ENCODE data around the gene ATG10. TPM values are rescaled to one million over a fixed set of nuclear protein-coding genes. Genes with fewer than 3 reads are reported as not detected.

The ATG10 gene
- total RNA-seq, 1 donor from 2014 or later = 4.2 TPM

DNA sequence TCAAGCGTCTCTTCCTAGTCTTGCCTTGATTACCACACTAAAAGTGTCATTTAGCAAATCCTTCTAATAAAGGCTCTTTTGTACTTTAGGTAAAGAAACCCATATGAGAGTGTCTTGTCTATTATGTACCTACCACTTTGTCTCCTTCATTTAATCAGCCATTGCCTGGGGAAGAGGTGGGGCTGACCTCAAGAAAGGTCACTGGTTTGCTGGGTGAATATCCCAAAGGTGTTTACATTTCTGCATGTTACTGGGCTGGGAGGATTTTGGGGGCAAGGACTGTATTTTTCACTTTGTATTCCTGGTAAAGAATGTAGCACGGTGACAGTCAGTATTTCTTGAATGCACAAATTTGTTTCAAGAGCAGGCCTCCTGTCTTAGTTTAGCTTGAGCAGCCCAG lies 318.2 kb downstream of the ATG10 start:
- no peak for TF ChIP-seq POLR2A (IDR thresholded peaks at IDR 0.05)
- no peak for TF ChIP-seq POLR2AphosphoS5 (IDR thresholded peaks at IDR 0.05; ENCODE audit: insufficient read depth in 1 of 2, low read depth in 1 of 2)
- TF ChIP-seq, protein P1, sequence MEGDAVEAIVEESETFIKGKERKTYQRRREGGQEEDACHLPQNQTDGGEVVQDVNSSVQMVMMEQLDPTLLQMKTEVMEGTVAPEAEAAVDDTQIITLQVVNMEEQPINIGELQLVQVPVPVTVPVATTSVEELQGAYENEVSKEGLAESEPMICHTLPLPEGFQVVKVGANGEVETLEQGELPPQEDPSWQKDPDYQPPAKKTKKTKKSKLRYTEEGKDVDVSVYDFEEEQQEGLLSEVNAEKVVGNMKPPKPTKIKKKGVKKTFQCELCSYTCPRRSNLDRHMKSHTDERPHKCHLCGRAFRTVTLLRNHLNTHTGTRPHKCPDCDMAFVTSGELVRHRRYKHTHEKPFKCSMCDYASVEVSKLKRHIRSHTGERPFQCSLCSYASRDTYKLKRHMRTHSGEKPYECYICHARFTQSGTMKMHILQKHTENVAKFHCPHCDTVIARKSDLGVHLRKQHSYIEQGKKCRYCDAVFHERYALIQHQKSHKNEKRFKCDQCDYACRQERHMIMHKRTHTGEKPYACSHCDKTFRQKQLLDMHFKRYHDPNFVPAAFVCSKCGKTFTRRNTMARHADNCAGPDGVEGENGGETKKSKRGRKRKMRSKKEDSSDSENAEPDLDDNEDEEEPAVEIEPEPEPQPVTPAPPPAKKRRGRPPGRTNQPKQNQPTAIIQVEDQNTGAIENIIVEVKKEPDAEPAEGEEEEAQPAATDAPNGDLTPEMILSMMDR (IDR thresholded peaks at IDR 0.05) = no peak
- Histone ChIP-seq H3K4me3 (no peak overlapping the region), H3K4me1 (no peaks in the 10 kb centered on the region), H3K27me3 (no peaks in the 10 kb centered on the region), H3K9me3 (no peaks in the 10 kb centered on the region), H3K36me3 (no peaks in the 10 kb centered on the region), H3K27ac (no peak overlapping the region)
- DNase-seq (ENCODE audit: extremely low spot score in 2 of 2) = no peak
- intact Hi-C loops (cut with DNase I) = no loop called here

DNA sequence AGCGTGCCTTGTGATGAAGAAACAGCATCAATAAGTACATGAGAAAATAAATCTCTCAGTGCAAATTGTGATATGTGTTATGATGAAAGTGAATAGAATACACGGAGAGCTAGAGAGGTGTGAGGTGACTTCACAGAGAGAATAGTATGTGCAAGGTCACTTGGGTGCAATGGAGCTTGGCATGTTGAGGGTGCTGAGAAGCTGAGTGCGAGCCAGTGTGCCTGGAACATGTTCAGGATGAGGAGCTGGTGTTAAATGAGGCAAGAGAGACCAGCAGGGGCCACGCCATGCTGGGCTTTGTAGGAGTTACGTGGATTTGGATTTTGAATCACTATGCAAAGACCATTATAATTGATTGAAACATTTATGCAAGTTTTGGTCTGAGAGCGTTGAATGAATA lies 319.1 kb downstream of the ATG10 start:
- no peaks in the 10 kb centered on the region for H3K36me3 ChIP-seq
- intact Hi-C loops (cut with DNase I) = no loop called here
- no peak overlapping the region for H3K27ac ChIP-seq
- no peaks in the 10 kb centered on the region for H3K9me3 ChIP-seq
- TF ChIP-seq POLR2AphosphoS5 (IDR thresholded peaks at IDR 0.05; ENCODE audit: insufficient read depth in 1 of 2, low read depth in 1 of 2) (no peak), POLR2A (IDR thresholded peaks at IDR 0.05) (no peak)
- TF ChIP-seq, protein P1 (IDR thresholded peaks at IDR 0.05) = no peak
- H3K27me3 ChIP-seq = no peaks in the 10 kb centered on the region
- DNase-seq (ENCODE audit: extremely low spot score in 2 of 2) = no peak
- H3K4me3 ChIP-seq = no peak overlapping the region
- no peaks in the 10 kb centered on the region for H3K4me1 ChIP-seq

DNA sequence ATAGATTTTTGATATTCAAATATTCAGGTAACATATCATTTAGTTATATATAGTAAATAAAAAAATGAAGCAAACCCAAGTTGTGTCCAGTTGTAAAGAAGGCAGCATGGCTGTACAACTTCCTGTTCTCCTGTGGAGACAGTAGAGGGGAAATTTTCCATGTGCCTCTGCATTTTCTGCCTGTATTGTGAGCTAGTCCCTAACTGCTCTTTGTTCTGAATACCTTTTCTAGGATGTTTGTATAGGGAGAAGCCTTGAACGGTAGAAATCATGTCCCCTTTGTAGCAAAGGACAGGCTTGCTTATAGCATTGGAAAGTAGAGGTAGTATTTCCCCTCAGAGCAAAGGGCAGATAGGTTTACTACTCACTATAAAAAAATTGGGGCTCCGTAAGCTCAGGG lies 319.6 kb downstream of the ATG10 start:
- Histone ChIP-seq H3K36me3 (no peaks in the 10 kb centered on the region), H3K27me3 (no peaks in the 10 kb centered on the region), H3K27ac (no peak overlapping the region), H3K4me1 (no peaks in the 10 kb centered on the region), H3K4me3 (no peak overlapping the region), H3K9me3 (no peaks in the 10 kb centered on the region)
- TF ChIP-seq, protein P1 (IDR thresholded peaks at IDR 0.05) = no peak
- no peak for TF ChIP-seq POLR2A (IDR thresholded peaks at IDR 0.05)
- no peak for TF ChIP-seq POLR2AphosphoS5 (IDR thresholded peaks at IDR 0.05; ENCODE audit: insufficient read depth in 1 of 2, low read depth in 1 of 2)
- DNase-seq (ENCODE audit: extremely low spot score in 2 of 2) = no peak
- intact Hi-C loops (cut with DNase I) = no loop called here

DNA sequence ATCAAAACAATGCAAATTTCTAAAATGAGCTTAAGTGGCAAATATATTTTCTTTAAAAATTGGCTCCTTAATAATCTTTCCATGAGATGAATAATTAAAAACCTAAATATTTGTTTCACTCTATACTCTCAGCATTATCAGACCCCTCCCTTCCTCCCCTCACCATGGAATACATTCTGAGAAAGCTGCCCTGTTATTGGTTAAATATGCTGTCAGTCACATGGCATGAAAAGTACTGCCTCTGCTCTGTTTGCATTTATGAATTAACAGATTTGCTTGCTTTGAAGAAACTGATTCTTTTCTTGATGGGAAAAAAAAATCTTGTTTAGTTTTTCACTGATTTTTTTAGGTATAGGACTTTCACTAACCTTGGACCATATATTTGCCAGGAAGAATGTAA lies 323.3 kb downstream of the ATG10 start:
- intact Hi-C loops (cut with DNase I) = no loop called here
- TF ChIP-seq, protein P1 (IDR thresholded peaks at IDR 0.05) = no peak
- TF ChIP-seq POLR2AphosphoS5 (IDR thresholded peaks at IDR 0.05; ENCODE audit: insufficient read depth in 1 of 2, low read depth in 1 of 2) = no peak
- no peak for TF ChIP-seq POLR2A (IDR thresholded peaks at IDR 0.05)
- Histone ChIP-seq H3K27me3 (no peaks in the 10 kb centered on the region), H3K27ac (no peak overlapping the region), H3K9me3 (no peaks in the 10 kb centered on the region), H3K4me3 (no peak overlapping the region), H3K4me1 (no peaks in the 10 kb centered on the region), H3K36me3 (no peaks in the 10 kb centered on the region)
- DNase-seq (ENCODE audit: extremely low spot score in 2 of 2) = no peak

DNA sequence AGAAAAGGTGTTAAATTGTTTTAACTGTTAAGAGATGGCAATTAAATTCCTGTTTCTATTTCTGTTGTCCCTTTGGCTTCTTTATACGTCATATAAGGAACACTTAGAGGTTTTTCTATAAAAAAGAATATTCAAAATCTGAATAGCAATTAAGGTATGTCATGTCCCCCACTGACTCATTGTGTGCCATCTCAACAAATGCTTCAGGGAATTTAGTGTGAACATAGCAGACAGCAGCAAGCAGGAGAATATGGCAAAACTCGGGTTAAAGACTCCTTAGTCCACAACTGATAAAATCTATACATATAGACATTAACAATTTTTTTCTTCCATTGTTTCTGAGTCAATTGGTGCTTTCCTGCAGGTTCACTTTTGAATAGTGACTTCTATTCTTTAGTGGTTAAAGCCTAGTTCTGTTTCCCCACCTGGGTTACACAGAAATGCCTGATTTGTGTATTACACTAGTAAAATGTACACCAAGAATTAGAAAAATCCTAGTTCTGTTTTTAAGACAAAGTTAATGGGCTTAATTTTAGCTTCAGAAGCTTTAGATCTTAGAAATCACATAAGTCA lies 324.2 kb downstream of the ATG10 start:
- Histone ChIP-seq H3K27ac (no peak overlapping the region), H3K4me1 (no peaks in the 10 kb centered on the region), H3K4me3 (no peak overlapping the region), H3K36me3 (no peaks in the 10 kb centered on the region), H3K9me3 (no peaks in the 10 kb centered on the region), H3K27me3 (no peaks in the 10 kb centered on the region)
- intact Hi-C loops (cut with DNase I) = no loop called here
- TF ChIP-seq, protein P1 (IDR thresholded peaks at IDR 0.05) = no peak
- TF ChIP-seq POLR2A (IDR thresholded peaks at IDR 0.05) (no peak), POLR2AphosphoS5 (IDR thresholded peaks at IDR 0.05; ENCODE audit: insufficient read depth in 1 of 2, low read depth in 1 of 2) (no peak)
- DNase-seq (ENCODE audit: extremely low spot score in 2 of 2) = no peak
